HG03064 (cell line): ENCODE results near the gene FBLN2.

ENCODE experiments used
- ATAC-seq: cut with Tn5 transposase; IDR thresholded peaks from one replicate; pipeline ENCODE4 v1.9.1; 2021; ENCODE audit warnings: low read depth; ENCODE audit not compliant: unreplicated experiment

FBLN2 gene

GRCh38 chr3:13563321-13563720 lies 14.4 kb downstream of the FBLN2 start:
- ATAC-seq: no peak

GRCh38 chr3:13563911-13564310 lies 15.0 kb downstream of the FBLN2 start:
- no peak for ATAC-seq

- no peak for ATAC-seq
Observed at GRCh38 chr3:13564751-13565560, 16.0 kb downstream of the FBLN2 start.

GRCh38 chr3:13565581-13566452 lies 16.9 kb downstream of the FBLN2 start:
- no peak for ATAC-seq

GRCh38 chr3:13566453-13566748 lies 17.5 kb downstream of the FBLN2 start:
- no peak for ATAC-seq

GRCh38 chr3:13566769-13567310 lies 17.9 kb downstream of the FBLN2 start:
- no peak for ATAC-seq

- no peak for ATAC-seq
Observed at GRCh38 chr3:13567684-13568514, 19.0 kb downstream of the FBLN2 start.

- ATAC-seq: no peak
Observed at GRCh38 chr3:13568515-13569028, 19.6 kb downstream of the FBLN2 start.

GRCh38 chr3:13569201-13569600 lies 20.3 kb downstream of the FBLN2 start:
- ATAC-seq: no peak

- no peak for ATAC-seq
Observed at GRCh38 chr3:13569641-13570390, 20.9 kb downstream of the FBLN2 start.

- no peak for ATAC-seq
Observed at GRCh38 chr3:13570391-13571194, 21.7 kb downstream of the FBLN2 start.

- no peak for ATAC-seq
Observed at GRCh38 chr3:13571264-13571663, 22.3 kb downstream of the FBLN2 start.

- no peak for ATAC-seq
Observed at GRCh38 chr3:13571831-13572750, 23.2 kb downstream of the FBLN2 start.

- ATAC-seq: no peak
Observed at GRCh38 chr3:13572926-13573623, 24.1 kb downstream of the FBLN2 start.

- no peak for ATAC-seq
Observed at GRCh38 chr3:13574083-13574797, 25.3 kb downstream of the FBLN2 start.

GRCh38 chr3:13574798-13575451 lies 26.0 kb downstream of the FBLN2 start:
- no peak for ATAC-seq
